Head of caudate nucleus (tissue), 42 donors: ENCODE results near the gene NBEA.
A peak's percentile ranks its signal among the peaks of the same experiment; 100 is the strongest.

Source experiments
- DNase-seq, 42 donors: peaks; one replicate each; pipeline versions ENCODE4 v3.0.0 to v3.0.0-alpha.2; 2020 to 2021; ENCODE audit warnings: mixed read lengths in 7 of 42
- intact Hi-C: fragments of 100-400 bp; cut with DNase I; formaldehyde crosslinking; loops from one replicate; pipeline ENCODE4 v1.15.0; 2022

Gene NBEA

DNA sequence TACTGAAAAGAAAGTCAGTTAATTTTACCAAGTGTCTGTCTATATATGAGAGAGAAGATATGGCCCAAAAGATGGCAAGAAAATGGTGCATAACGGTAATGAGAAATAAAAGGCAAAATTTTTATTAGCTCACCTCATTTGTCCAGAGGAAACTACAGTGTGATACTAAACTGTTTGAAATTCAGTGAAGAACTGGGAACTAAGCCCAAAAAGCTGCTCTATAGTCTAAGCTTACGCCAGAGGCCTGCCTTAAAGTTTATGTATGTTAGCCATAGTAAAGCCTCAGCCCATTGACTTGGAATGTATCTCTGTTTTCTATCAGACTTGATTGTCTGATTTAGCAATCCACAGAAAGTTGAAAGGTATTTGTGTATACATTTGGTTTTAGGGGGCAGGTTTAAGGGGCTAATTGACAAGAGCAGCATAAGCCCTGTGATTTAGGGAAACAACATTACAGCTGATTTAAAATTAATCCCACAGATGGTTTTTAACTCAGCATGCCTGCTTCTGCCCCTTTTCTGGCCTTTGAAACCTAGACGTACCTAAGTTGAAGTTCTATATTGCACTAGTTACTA lies 625.4 kb downstream of the NBEA start:
- intact Hi-C loops = no loop called here
- DNase-seq = no peak

DNA sequence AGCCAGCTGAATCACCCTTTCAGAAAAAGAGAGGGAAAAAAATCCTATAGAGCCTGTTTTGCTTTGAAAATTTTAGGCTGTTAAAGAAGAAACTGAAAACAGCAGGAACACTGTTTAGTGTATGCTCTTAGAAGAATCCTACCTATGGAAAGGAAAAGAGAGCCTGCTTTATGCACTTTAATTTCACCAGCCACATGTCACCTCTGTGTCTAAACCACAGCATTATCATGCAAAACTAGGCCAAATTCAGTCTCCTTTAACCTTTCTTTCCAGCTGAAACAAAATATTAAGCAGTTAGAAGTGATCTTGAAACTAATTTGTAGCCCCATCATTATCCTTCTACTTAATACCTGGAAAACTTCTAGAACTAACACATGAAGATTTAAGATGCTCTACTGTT lies 631.6 kb downstream of the NBEA start:
- no peak for DNase-seq
- intact Hi-C loops = no loop called here

DNA sequence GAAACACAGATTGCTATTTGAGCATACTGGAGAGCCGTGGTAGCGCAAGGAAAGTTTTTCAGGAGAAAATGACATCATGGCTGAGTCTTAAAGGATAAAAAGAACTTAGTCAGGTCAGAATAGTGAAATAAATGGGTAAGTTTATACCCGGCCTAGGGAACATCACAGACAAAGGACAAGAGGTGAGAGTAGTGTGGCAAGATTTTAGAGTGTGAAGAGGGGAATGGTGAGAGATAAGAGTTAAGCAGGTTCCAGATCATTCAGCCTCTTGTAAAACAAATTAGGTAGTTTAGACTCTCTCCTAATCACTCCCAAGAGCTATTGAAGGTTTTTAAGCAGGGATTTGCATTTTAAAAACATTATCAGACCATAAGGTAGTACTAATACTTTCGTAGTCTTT lies 650.4 kb downstream of the NBEA start:
- intact Hi-C loops = no loop called here
- DNase-seq = no peak

DNA sequence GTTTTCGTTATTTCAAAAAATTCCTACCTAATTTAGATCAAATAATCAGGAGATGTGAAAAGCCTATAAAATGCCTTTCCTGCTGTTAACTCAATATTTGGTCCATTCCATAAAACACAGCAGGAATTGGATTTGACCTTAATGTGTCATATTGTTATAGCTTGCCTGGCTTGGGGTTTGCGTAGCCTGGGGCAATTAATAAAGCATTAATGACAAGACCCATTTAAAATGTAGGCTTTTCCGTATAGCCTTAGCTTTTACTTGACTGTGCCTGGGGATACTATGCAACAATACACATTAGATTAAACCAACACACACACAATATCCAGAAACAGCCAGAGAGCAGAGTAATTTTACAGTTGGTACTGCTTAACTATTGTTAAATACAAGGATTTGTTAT lies 651.6 kb downstream of the NBEA start:
- no peak for DNase-seq
- intact Hi-C loops = no loop called here

DNA sequence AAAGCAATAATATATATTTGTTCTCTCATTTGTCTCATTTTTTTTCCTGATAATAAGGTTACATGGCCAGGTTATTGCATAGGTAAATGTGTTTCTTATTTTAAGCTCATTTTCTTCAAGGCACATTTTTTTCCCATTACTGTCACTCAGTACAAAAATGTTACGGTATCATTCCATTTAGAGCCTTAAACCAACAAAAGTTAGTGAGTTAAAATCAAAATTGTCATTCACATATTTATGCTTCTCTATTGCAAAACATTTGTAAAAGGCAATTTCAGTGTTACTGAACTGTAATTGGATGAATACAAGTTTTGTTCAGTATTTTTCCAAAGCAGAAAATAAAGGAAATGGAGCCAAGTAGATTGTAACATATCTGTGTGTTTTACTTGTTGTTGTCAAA lies 652.0 kb downstream of the NBEA start:
- no peak for DNase-seq
- intact Hi-C loops = no loop called here

DNA sequence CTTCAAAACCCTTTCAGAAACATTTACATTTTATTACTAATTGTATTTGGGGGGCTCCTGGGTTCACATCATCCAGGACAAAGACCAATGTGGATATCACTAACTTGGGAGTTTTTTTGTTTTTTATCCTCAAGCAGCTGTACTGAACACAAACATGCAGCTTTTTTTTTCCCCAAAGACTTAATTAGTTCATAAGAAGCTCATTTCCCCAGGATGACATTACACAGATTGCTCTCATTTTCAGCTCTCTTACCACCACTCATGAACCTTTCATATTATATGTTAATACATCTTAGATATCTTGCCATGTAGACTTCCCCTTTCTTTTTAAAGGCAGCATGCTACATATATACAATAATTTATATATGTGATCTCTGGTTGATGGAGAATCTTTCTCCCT lies 653.1 kb downstream of the NBEA start:
- no peak for DNase-seq
- intact Hi-C loops = no loop called here

DNA sequence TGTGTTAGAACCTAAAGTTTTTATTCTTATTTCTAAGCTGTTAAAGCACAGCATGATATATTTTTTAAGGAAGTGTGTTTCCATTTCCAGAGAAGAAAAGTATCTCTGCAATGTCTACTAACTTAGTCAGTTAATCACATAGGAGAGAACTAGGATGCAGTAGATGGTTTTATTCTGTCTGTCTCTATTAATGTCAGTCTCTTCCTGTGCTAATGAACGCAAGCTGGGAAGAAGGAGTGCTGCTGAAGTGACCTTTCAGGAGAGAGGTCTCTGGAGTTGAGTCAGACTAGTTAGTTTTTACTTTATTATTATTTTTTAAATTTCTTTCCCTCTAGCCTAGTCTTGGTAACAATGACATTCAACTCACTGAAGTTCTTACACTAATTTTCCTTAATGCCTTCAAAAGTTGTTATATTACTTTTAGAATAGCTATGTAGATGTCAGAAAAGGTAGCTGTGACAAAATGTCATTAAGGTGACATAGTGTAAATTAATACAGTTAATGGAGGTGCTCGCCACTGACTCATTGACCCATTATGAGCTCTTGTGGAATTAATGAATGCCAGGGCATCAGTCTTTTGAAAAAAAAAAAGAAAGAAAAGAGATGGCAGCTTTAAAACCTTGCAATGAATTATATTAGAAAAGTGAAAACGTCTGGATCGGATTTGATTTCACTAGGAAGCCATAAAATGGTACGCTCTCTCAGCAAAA lies 654.4 kb downstream of the NBEA start:
- intact Hi-C loops = no loop called here

DNA sequence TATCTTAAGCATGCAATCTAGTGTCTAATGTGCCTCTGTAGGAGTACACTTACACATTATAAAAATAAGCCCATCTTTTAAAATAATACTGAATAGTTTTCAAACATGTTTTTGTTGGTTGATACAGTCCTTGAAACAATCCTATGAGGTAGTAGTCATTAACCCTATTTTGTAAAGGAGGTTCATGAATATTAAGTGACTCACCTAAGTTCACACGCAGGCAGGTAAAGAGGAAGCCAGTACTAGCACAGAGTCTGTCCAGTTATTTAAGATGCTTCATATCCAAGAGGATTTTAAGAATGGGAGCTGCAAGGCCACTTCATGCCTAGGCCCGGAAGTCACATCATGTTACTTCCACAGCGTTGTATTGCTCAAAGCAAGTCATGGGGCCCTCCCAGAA lies 655.4 kb downstream of the NBEA start:
- DNase-seq = no peak
- intact Hi-C loops = no loop called here

More for the DNA sequence above, 654.4 kb downstream of the NBEA start:
- no peak for DNase-seq

DNA sequence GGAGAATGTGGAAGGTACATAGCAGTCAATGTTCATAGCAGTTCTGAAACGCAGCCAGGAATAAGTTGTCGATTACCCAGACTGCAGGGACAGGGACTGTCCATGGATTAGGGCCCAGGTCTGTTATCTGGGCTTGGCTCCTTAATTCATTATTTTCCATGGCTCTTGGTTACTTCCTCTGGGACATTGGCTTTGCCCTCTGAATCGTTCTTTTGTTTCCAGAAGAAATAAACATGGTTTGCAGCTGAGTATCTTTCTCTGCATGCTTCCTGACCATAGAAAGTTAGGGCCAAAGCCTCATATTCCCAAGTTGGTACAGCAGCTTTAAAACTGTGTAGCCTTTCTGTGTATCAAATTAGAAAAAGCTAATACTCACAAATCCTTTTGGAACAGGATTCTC lies 656.2 kb downstream of the NBEA start:
- no peak for DNase-seq
- intact Hi-C loops = no loop called here

DNA sequence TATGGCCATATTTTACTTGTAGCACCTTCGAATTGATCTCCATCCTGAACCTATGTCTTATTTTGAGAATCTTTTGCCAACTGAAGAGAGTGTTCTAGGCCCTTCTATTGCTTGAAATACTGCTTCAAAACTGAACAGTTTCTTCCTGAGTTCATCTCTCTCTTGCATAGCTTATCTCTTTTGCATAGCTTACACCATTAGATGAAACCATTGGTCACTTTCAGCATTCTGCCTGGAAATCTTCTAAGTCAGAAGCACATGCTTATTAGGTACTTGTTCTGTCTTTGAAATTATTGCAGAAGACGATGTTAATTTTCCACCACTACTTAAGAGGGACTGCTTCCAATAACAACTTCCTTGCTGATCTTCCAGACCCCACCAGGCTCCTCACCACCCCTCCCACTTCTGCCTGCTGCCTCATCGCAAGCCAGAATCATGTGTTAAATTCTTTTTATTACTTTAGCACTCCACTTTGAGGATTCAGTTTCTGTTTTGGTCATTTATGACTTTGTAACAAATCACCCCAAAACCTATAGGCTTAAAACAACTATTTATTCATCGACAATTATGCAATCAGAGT lies 656.8 kb downstream of the NBEA start:
- intact Hi-C loops = no loop called here
- no peak for DNase-seq

DNA sequence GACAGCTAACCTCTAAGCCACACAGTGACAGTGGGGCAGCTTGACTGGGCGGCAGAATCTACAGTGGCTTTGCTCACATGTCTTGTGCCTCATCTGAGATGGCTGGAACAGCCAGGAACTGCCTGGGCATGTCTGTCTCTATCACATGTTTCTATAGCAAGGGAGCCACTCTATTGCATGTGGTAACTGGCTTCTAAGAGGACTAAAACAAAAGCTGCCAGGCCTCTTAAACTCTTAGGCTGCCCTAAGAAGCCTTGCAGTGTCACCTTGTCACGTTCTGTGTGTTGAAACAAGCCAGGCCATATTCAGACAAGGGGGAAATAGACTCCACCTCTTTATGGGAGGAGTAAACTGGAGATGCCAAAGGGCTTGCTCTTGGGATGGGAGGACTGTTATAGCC lies 657.3 kb downstream of the NBEA start:
- DNase-seq = no peak
- intact Hi-C loops = no loop called here

DNA sequence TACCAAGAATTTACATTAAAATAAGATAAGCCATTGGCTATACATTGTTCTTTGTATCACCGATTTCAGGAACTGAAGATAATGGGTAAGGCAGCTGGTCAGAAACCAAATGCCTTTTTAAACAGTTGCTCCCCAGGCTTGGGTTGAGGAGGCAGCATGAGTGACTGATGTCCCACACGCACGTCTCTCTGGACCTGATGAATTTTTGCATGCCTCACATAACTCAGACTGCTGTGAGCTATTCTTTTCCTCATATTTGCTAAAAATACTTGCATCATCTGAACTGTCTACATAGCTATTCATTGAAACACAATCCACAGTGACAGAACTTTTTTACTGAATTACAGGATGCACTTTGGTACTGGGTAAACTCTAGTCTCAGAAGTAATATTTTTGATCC lies 658.1 kb downstream of the NBEA start:
- intact Hi-C loops = no loop called here

DNA sequence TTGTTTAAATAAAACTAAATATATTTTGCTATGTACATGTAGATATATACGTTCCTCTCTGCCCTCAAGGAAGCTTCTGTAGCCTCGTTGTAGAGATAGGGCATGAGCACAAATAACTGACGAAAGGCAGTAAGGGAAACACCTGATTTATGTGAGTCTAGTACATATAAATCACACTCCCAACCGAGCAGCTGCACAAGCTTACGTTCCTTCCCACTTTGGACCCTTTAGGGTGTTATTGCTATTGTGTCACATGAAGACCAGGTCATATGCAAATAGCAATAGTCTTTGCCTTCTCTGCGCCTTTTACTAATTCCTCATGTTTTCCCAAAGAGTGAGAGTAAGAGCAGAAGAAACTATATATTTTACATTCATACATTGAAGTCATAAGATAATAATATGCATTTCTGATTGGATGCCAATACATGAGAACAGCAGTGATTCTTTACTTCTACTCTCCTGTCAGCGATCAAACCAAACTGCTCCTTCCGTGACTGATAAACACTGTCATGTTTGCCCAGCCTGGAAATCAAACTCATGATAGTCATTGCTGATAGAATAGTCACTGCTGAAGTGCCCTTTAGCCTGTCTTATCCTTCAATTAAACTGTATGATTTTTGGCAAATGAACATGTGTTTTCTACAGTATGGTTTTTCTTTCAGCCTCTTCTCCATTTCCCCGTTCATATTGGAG lies 661.7 kb downstream of the NBEA start:
- no peak for DNase-seq
- intact Hi-C loops = no loop called here

More for the DNA sequence above, 658.1 kb downstream of the NBEA start:
- DNase-seq = no peak

DNA sequence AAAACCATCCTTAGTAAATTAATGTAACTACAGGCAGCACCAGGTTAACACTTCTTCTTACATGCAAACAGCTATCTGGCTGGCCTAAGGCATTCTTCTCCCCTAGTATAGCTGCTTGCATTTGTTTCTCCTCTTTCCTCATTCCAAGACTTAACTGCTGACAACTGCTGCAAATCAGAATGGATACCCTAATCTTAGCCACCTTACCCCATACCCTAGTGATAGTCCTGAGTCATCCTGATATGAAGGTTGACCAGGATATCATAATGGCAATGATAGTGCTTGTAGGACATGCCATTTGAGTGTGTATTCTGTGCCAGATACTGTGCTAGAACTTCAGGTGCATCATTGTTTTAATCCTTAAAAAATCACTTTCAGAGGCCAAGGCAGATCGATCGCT lies 672.6 kb downstream of the NBEA start:
- no peak for DNase-seq
- intact Hi-C loops = no loop called here

DNA sequence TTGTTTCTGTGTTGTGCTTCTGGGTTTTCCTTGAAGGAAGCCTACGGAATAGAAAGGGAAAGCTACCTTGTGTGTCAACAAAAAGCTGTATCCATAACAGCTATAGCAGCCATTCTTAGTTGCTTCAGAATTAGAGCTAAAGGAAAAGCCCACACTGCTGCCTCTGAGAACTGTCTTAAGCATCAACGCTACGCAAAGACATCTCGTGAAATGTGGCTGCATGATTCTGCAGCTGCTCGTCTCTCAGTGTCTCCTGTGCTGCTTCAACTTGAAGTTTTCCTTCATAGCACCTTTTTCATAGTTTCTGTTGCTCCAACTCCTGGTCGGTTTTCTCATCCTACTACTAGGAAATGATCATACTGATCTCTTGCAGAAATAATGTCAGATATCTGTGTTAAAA lies 675.4 kb downstream of the NBEA start:
- peak in 15 of 42 donors; percentile 8 to 54 (median 20) for DNase-seq
- intact Hi-C loops = no loop called here

DNA sequence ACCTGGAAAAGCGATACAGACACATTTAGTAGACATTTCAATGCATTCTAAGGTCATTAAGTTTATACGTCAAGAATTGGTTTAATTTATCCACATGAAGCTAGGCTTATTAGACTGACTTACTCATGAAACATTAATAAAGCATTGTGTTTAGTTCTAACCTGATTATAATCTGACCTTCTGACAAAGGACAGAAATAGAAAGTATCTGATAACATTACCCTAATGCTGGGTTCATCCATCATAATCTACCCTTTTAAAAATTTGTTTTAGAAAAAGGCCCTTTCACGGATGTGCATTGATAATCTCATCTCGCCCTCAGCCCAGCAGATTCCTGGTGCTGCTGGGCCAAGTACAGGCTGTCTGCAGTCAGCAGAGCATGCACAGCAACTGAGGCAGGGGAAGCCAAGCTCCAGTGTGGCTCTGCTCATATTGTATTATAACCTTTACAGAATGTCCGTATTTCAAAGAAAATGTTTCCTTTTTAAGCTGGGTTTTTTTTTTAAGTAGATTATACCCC lies 676.6 kb downstream of the NBEA start:
- no peak for DNase-seq
- intact Hi-C loops = no loop called here

DNA sequence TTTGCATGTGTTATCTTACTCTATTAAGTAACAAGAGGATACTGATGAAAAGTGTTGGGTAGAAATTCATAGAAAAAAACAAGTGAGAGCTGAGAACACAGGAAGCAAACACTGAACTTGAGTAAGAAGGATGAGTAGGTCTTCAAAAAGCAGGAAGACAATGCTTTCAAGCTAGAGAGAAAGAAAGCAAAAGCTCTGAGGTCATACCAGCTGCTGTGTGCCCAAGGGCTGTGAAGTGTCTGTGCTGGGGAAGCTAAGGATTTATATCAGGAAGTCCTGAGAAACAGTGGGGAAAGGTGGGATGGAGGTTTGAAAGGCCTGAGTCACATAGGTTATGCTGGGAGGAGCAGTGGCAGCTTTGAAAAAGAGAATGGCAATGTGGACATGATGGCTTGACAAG lies 679.9 kb downstream of the NBEA start:
- intact Hi-C loops = no loop called here

DNA sequence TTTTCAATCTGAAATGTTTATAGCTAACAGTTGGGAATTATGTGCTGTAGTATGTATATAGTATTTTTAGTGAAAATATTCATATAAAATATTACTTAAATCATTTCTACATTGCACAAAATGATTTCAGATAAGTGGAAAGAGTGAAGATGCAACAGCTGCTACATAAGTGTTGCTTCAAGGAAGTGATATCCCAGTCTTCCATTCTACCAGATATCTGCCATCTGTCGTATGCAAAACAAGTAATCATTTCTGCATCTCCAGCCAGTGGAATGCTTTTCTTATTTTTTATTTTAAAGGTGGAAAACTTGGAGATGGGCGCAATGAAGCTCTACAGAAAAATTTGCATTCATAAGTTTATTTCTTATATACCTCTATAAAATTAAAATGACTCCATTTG lies 687.0 kb downstream of the NBEA start:
- intact Hi-C loops = no loop called here
- DNase-seq = no peak

More for the DNA sequence above, 679.9 kb downstream of the NBEA start:
- no peak for DNase-seq

DNA sequence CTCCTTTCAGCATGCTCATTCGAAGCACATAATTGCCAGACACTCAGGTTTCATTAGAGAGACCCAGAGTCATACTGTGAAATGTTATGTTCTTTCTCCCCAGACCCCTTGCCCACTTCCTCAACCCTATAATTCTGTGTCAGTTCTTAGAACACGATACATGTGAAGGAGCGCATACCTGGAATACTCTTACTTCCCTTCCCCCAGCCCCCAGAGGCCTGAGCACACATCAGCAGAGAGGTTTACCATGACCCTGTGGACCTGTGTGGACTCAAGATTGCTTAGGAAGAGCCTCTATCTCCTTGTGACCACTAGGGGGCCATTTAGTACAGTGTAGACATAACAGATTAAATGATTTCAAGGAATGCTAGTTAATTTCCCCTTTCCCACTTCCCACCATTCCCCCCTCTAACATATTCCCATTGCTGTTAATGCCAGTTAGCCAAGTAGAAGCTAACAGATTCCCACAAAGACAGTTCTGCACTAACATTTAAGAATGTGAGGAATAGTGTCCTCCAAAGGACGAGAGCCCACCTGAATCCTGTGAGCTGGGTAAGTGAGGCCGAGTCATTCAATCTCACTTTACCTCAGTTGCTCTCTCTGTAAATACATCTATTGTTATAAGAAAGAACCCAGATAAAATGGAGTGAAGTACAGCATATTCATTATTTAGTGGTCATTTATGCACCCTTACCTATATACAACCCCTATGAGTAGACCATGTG lies 688.6 kb downstream of the NBEA start:
- DNase-seq = peak in 5 of 42 donors; percentile 5 to 17 (median 11)
- intact Hi-C loops = no loop called here

DNA sequence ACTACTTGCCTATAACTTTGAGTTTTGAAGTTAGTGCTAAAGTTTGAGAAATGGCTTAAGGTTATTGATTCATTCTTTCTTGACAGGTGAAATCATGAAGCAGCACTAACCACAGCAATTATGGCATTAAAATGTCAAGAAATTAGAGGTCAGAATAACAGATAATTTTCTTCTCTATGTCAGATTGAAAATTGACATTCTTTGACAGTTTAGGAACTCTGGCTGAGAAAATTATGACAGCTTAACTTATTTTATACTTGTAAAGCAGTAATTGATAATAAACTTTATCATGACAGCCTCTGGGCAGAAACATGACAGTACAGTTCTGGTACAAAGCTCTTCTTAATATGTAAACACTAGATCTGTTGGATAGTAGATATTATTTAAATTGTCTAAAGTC lies 689.6 kb downstream of the NBEA start:
- intact Hi-C loops = no loop called here

More for the DNA sequence above, 689.6 kb downstream of the NBEA start:
- no peak for DNase-seq
